Cardiac septum (tissue), 1 donor: ENCODE measurements around the gene EPHA4. TPM values are rescaled to one million over a fixed set of nuclear protein-coding genes. Genes with fewer than 3 reads are reported as not detected.

Source experiments
- DNase-seq: peaks from one replicate; pipeline ENCODE4 v3.0.0-alpha.2; 2020; ENCODE audit warnings: low spot score
- intact Hi-C: fragments of 100-400 bp; cut with DNase I; formaldehyde crosslinking; loops from one replicate; pipeline ENCODE4 v1.14.0; 2022
- total RNA-seq: library from RNA; stranded (reverse); fragmentation: NEBNext Ultra II Directional; extraction: Animal tissue kit (Norgen Biotek cat#: 25700); gene quantifications from one replicate; pipeline ENCODE4 v1.2.1, GENCODE V29; 2021
- donor health status: DM: no; HTN: no; CAD: no.

EPHA4 gene
- total RNA-seq, 1 donor from 2014 or later = 72.6 TPM

- no peak for DNase-seq
- intact Hi-C loops = no loop called here
Measured at GRCh38 chr2:221454459-221455105, 117.5 kb downstream of the EPHA4 start.

- intact Hi-C loops = no loop called here
- no peak for DNase-seq
Measured at GRCh38 chr2:221451862-221452788, 120.0 kb downstream of the EPHA4 start.

- no peak for DNase-seq
- intact Hi-C loops = no loop called here
Measured at GRCh38 chr2:221450280-221450679, 121.8 kb downstream of the EPHA4 start.

GRCh38 chr2:221449406-221449805 lies 122.7 kb downstream of the EPHA4 start:
- no peak for DNase-seq
- intact Hi-C loops = no loop called here

GRCh38 chr2:221448844-221449390 lies 123.2 kb downstream of the EPHA4 start:
- intact Hi-C loops = no loop called here
- no peak for DNase-seq

GRCh38 chr2:221448057-221448843 lies 123.9 kb downstream of the EPHA4 start:
- intact Hi-C loops = no loop called here
- no peak for DNase-seq

- DNase-seq = no peak
- intact Hi-C loops = no loop called here
Measured at GRCh38 chr2:221447310-221447709, 124.8 kb downstream of the EPHA4 start.

- intact Hi-C loops = no loop called here
- DNase-seq = no peak
Measured at GRCh38 chr2:221446140-221446539, 126.0 kb downstream of the EPHA4 start.

- no peak for DNase-seq
- intact Hi-C loops = loop anchor here (1.0 to 2.0 kb wide), 2 partner anchors 127 to 340 kb away; no protein-coding TSS in a partner anchor
Measured at GRCh38 chr2:221444106-221444505, 128.0 kb downstream of the EPHA4 start.

- intact Hi-C loops = loop anchor here (1.0 to 2.0 kb wide), 2 partner anchors 127 to 339 kb away; no protein-coding TSS in a partner anchor
- no peak for DNase-seq
Measured at GRCh38 chr2:221443645-221444044, 128.5 kb downstream of the EPHA4 start.

GRCh38 chr2:221442128-221442527 lies 130.0 kb downstream of the EPHA4 start:
- no peak for DNase-seq
- intact Hi-C loops = no loop called here

- no peak for DNase-seq
- intact Hi-C loops = no loop called here
Measured at GRCh38 chr2:221439761-221440479, 132.2 kb downstream of the EPHA4 start.

GRCh38 chr2:221437056-221437455 lies 135.0 kb downstream of the EPHA4 start:
- DNase-seq = no peak
- intact Hi-C loops = no loop called here

- no peak for DNase-seq
- intact Hi-C loops = no loop called here
Measured at GRCh38 chr2:221435171-221435570, 136.9 kb downstream of the EPHA4 start.

GRCh38 chr2:221434142-221434541 lies 138.0 kb downstream of the EPHA4 start:
- intact Hi-C loops = no loop called here

GRCh38 chr2:221431477-221431876 lies 140.6 kb downstream of the EPHA4 start:
- intact Hi-C loops = no loop called here
- DNase-seq = no peak

More at GRCh38 chr2:221434142-221434541, 138.0 kb downstream of the EPHA4 start:
- DNase-seq = no peak

- DNase-seq = no peak
- intact Hi-C loops = loop anchor here (10.0 kb wide), 2 partner anchors 195 to 745 kb away; no protein-coding TSS in a partner anchor
Measured at GRCh38 chr2:221429741-221430491, 142.2 kb downstream of the EPHA4 start.

- intact Hi-C loops = loop anchor here (10.0 kb wide), 2 partner anchors 194 to 744 kb away; no protein-coding TSS in a partner anchor
- no peak for DNase-seq
Measured at GRCh38 chr2:221428896-221429295, 143.2 kb downstream of the EPHA4 start.
